Tibial nerve (tissue), 4 donors: ENCODE measurements around the gene SARNP. TPM values are rescaled to one million over a fixed set of nuclear protein-coding genes. Genes with fewer than 3 reads are reported as not detected.

Source experiments
- DNase-seq, 2 donors: peaks; one replicate each; pipeline ENCODE4 v3.0.0-alpha.2; 2019; ENCODE audit warnings: low spot score in 2 of 2
- H3K27ac ChIP-seq, 4 donors: fragments of 200-600 bp; sonication (generic) in 3 of 4; one replicate each; pipeline ENCODE4 v1.5.1; 2017 to 2019; ENCODE audit warnings: mild to moderate bottlenecking in 1 of 4
- H3K27me3 ChIP-seq, 2 donors: fragments of 200-600 bp; sonication (generic) in 1 of 2; one replicate each; pipeline versions ENCODE4 v1.5.1 to v1.6.0; 2017 to 2019
- H3K36me3 ChIP-seq, 3 donors: fragments of 200-600 bp; sonication (generic); one replicate each; pipeline ENCODE4 v1.5.1; 2018 to 2019
- H3K4me1 ChIP-seq, 4 donors: fragments of 200-600 bp; sonication (generic) in 3 of 4; one replicate each; pipeline ENCODE4 v1.5.1; 2017 to 2019
- H3K4me3 ChIP-seq, 4 donors: fragments of 200-600 bp; sonication (generic) in 3 of 4; one replicate each; pipeline ENCODE4 v1.5.1; 2017 to 2019; ENCODE audit warnings: mild to moderate bottlenecking in 1 of 4, moderate library complexity in 1 of 4
- H3K9me3 ChIP-seq, 4 donors: fragments of 200-600 bp; sonication (generic) in 3 of 4; one replicate each; pipeline ENCODE4 v1.5.1; 2017 to 2019
- EP300 ChIP-seq, 2 donors: sonication (generic); formaldehyde crosslinking; IDR thresholded peaks; one replicate each; pipeline ENCODE4 v1.6.1; 2017; ENCODE audit warnings: antibody characterized with exemption in 2 of 2, mild to moderate bottlenecking in 1 of 2
- POLR2A ChIP-seq, 2 donors: fragments of 450-650 bp; IDR thresholded peaks; one replicate each; pipeline ENCODE4 v1.6.1; 2017; ENCODE audit warnings: antibody characterized with exemption in 2 of 2, mild to moderate bottlenecking in 2 of 2, moderate library complexity in 2 of 2
- WGBS, 2 donors: methylation state at CpG; one replicate each; pipeline ENCODE4 v1.1.5; 2018; 5-methylcytosine and 5-hydroxymethylcytosine counted together
- small RNA-seq: library from RNA; depleted of rRNA; stranded (forward); fragments of <200 nt; gene quantifications from one replicate; pipeline ENCODE3, GENCODE V24; 2016
- total RNA-seq, 4 donors: library from RNA; depleted of rRNA; stranded (reverse); fragments of >200 nt; gene quantifications; one replicate each; pipeline ENCODE4 v1.1.0, GENCODE V29; 2016
- TF ChIP-seq, protein P1 (sequence below), 5 experiments: fragments of 200-600 bp in 3 of 5; fragments of 450-650 bp in 2 of 5; sonication (generic) in 3 of 5; IDR thresholded peaks; one replicate each; pipeline ENCODE4 v1.5.1; 2016 to 2019; ENCODE audit warnings: antibody characterized with exemption in 5 of 5, mild to moderate bottlenecking in 3 of 5, moderate library complexity in 2 of 5

SARNP gene
- total RNA-seq, 4 donors from 2014 or later: 33.3 to 62.8 (median 52.8) TPM

DNA sequence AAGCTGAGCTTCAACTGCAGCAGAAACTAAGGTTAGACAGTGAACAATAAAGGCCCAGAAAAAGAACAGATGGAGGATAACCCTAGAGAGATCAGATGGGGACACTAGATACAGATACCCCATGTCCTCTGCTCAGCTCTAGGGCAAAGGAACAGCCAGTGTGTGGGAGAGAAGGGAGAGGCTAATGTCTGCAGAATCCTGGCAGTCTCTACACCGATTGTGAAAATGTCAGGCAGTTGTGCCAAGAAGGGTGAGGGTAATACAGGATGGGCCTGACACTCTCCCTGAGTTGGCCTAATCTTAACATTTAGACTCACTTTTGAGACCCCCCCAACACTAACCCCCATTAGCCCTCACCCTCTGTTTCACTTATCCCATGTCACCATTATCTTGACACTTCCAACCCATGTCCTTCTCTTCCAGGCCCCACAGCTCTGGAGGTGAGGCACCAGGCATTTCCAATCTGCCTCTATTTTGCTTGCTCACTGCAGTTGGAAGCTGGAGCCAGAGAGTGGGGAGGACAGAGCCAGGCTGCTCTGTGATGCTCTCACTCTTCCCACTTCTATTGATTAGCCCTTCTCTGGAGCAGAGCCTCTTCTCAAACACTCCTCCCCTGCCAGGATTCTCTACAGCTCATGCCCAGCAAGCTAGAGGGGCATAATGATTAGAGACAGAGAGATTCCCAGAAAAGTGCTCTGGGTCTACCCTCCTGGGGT is 104.7 kb downstream of the SARNP start:
- H3K4me1 ChIP-seq: peaks cover 0 to 90% (median 36%) of the 10 kb centered on the region in 4 donors

DNA sequence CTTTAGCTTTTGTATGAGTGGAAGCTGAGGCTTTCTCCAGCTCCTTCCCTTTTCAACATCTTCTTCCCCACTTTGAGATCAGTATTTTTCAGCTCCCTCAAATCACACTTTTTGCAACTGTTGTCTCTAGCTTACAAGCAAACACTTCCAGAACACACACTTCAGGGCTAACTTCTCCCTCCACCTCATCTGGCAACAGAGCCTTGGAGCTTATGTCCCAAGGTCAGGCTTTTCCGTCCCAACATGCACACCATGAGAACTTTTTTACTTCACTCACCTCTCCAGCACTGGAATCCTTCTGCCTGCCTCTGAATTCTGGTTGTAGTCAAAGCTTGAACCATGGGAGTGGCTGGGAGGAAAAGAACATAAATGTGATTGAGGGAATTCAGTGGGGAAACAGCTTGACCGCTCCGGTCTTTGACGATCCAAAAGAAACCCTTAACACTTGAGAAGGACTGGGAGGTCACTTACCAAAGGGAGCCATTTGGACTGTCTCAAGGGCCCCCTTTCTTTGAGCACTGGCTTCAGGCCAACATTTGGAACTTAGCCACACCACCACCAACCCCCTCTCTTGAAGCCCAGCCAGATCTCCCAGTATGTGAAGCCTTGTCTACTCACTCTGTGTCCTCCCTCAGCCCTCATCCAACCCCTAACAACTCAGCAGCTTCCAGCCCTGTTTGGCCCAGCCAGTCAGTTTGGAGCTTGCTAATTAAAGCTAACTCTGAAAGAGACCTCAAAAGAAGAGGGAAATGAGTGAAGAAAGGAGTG is 105.6 kb downstream of the SARNP start:
- DNase-seq: no peak
- peak overlapping the region in 1 of 4 donors; percentile 8 for H3K4me3 ChIP-seq

More for the DNA sequence above, 104.7 kb downstream of the SARNP start:
- Histone ChIP-seq H3K36me3 (no peaks in the 10 kb centered on the region), H3K27me3 (no peaks in the 10 kb centered on the region), H3K4me3 (no peak overlapping the region), H3K9me3 (no peaks in the 10 kb centered on the region), H3K27ac (peak overlapping the region; percentile 37 to 91 (median 74))
- no peak for TF ChIP-seq POLR2A (IDR thresholded peaks at IDR 0.05)
- no peak for TF ChIP-seq EP300 (IDR thresholded peaks at IDR 0.05)
- TF ChIP-seq, protein P1, sequence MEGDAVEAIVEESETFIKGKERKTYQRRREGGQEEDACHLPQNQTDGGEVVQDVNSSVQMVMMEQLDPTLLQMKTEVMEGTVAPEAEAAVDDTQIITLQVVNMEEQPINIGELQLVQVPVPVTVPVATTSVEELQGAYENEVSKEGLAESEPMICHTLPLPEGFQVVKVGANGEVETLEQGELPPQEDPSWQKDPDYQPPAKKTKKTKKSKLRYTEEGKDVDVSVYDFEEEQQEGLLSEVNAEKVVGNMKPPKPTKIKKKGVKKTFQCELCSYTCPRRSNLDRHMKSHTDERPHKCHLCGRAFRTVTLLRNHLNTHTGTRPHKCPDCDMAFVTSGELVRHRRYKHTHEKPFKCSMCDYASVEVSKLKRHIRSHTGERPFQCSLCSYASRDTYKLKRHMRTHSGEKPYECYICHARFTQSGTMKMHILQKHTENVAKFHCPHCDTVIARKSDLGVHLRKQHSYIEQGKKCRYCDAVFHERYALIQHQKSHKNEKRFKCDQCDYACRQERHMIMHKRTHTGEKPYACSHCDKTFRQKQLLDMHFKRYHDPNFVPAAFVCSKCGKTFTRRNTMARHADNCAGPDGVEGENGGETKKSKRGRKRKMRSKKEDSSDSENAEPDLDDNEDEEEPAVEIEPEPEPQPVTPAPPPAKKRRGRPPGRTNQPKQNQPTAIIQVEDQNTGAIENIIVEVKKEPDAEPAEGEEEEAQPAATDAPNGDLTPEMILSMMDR (IDR thresholded peaks at IDR 0.05): no peak
- 11 to 24% methylated on average over 1 of the region's 1 CpG for WGBS, 2 donors
- DNase-seq: no peak

DNA sequence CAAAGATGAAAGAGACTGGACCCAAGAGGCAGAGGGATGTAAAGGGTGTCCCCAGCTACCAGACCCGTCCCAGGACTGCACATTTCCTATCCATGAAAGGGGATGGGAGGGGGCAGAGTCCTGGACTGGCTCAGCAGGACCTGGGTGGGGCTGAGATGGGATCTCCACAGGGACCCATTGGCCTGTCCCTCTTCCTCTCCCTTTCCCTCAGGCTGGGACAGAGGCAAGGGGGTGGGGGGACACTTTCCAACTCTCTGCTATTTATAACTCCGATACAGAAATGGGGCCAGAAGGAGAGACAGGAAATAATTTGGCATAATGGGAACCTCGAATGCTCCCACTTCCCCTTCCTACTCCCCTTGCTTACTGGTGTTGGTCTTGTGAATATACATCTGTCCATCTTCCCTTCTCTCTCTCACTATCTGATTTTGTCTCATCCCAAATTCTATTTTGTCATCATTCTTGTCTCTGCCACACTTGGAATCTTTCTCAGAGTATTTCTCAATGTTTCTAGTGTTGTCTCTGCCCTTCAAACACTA is 108.8 kb downstream of the SARNP start:
- peaks cover 0 to 96% (median 21%) of the 10 kb centered on the region in 4 donors for H3K4me1 ChIP-seq
- peak overlapping the region; percentile 69 to 89 (median 72) for H3K27ac ChIP-seq
- no peaks in the 10 kb centered on the region for H3K36me3 ChIP-seq
- 2 to 4% methylated on average over 3 of the region's 3 CpGs for WGBS, 2 donors
- no peaks in the 10 kb centered on the region for H3K9me3 ChIP-seq
- H3K4me3 ChIP-seq: peak overlapping the region in 3 of 4 donors; percentile 56 to 64 (median 59)
- H3K27me3 ChIP-seq: no peaks in the 10 kb centered on the region
- TF ChIP-seq POLR2A (IDR thresholded peaks at IDR 0.05) (no peak), EP300 (IDR thresholded peaks at IDR 0.05) (no peak)
- TF ChIP-seq, protein P1 (IDR thresholded peaks at IDR 0.05): no peak
- no peak for DNase-seq

More for the DNA sequence above, 105.6 kb downstream of the SARNP start:
- Histone ChIP-seq H3K36me3 (no peaks in the 10 kb centered on the region), H3K27ac (peak overlapping the region in 3 of 4 donors; percentile 58 to 91 (median 89)), H3K27me3 (no peaks in the 10 kb centered on the region), H3K9me3 (no peaks in the 10 kb centered on the region), H3K4me1 (peaks cover 0 to 88% (median 28%) of the 10 kb centered on the region in 4 donors)
- WGBS, 2 donors: 22 to 32% methylated on average over 4 of the region's 4 CpGs
- TF ChIP-seq, protein P1 (IDR thresholded peaks at IDR 0.05): no peak
- peak in 1 of 2 donors; percentile 56 for TF ChIP-seq EP300 (IDR thresholded peaks at IDR 0.05)

DNA sequence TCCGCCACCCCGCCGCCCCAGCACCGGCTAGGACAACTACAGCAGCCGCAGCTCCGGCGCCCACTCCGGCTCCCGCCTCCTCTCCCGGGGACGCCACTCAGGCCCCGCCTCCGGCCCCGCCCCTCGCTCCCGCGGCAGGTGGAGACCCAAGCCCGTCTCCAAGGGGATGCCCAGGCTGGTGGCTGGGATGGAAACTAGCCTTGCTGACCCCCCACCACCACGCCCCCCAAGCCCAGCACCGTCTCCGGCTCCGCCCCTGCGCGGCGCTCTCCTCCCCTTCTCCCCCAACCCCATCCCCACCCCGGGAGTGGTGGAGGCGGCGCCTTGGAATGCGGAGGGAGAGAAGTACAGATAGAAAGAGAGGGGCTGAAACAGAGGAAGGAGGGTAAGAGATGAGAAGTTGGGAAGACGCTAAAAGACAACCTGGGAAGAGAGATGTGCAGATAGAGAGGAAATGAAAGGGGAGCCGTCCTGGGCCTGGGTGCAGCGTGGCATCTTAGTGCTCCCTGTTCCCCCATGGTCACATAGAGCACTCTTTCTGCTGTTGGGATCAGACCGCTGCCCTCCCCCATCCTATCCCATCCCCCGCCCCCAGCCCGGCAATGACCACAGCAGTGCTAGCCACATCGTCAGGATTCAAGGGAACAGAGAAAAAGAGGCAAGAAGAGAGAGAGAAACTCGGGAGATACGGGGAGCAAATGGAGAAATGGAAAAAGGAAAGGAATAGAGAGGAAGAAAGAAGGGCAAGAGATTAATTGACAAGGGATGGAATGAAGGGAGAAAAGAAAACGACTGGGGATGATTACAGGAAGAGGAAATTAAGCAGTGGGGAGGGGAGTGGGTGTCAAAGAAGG is 109.5 kb downstream of the SARNP start, which contains the start of gene ITGA7:
TSS of gene ITGA7 (minus strand) at position 64 of the 854 bp plus-strand sequence. CDS start 222 bp downstream, outside the sequence.
- peaks cover 0 to 96% (median 25%) of the 10 kb centered on the region in 4 donors for H3K4me1 ChIP-seq
- 1 to 2% methylated on average over 21 to 33 of the region's 39 CpGs for WGBS, 2 donors

More for the DNA sequence above, 109.5 kb downstream of the SARNP start, which contains the start of gene ITGA7:
- Histone ChIP-seq H3K4me3 (peak within 1 kb of the TSS; percentile 56 to 76 (median 62)), H3K27me3 (no peaks in the 10 kb centered on the region), H3K9me3 (no peaks in the 10 kb centered on the region), H3K27ac (peak within 1 kb of the TSS; percentile 69 to 89 (median 72)), H3K36me3 (no peaks in the 10 kb centered on the region)
- TF ChIP-seq, protein P1 (IDR thresholded peaks at IDR 0.05): no peak
- TF ChIP-seq EP300 (IDR thresholded peaks at IDR 0.05) (peak in 1 of 2 donors; percentile 49), POLR2A (IDR thresholded peaks at IDR 0.05) (peak in 1 of 2 donors; percentile 15)
- no peak for DNase-seq

Small RNA genes lying within 50 kb of the gene (small RNA-seq; reads per million reads assigned to genes)
- gene AC009779.1 (not detected), gene RF00017 (not detected)

Other genes starting within 250 kb of the SARNP start
- gene OR2AP1, start 245.3 kb downstream of the SARNP start, total RNA-seq: not detected
- gene OR10P1, start 180.8 kb downstream of the SARNP start, total RNA-seq: not detected
- 100 to 1,000 TPM; 118 to 192 (median 146) TPM for gene ITGA7, start 109.8 kb downstream of the SARNP start, total RNA-seq
- gene BLOC1S1, start 101.7 kb downstream of the SARNP start, total RNA-seq: 100 to 1,000 TPM; 212 to 322 (median 264) TPM
- gene RDH5, start 97.3 kb downstream of the SARNP start, total RNA-seq: 10 to 100 TPM; 28.0 to 54.6 (median 38.4) TPM
- 100 to 1,000 TPM; 478 to 624 (median 544) TPM for gene CD63, start 88.7 kb downstream of the SARNP start, total RNA-seq
- 1 to 10 TPM; 1.8 to 5.7 (median 4.0) TPM for gene GDF11, start 74.6 kb downstream of the SARNP start, total RNA-seq
- gene ORMDL2, start 317 bp upstream of the SARNP start, total RNA-seq: 10 to 100 TPM; 12.9 to 18.6 (median 14.5) TPM
- 10 to 100 TPM; 34.5 to 51.2 (median 40.9) TPM for gene DNAJC14, start 11.9 kb upstream of the SARNP start, total RNA-seq
- gene MMP19, start 25.2 kb upstream of the SARNP start, total RNA-seq: 10 to 100 TPM in 1 of 4 donors, 1 to 10 TPM in 3; 3.1 to 35.1 (median 5.6) TPM
- 10 to 100 TPM; 25.3 to 53.4 (median 39.9) TPM for gene PYM1, start 110.2 kb upstream of the SARNP start, total RNA-seq
- 100 to 1,000 TPM in 1 of 4 donors, 10 to 100 TPM in 3; 24.9 to 544 (median 34.3) TPM for gene DGKA, start 113.4 kb upstream of the SARNP start, total RNA-seq
- gene PMEL, start 148.3 kb upstream of the SARNP start, total RNA-seq: 1 to 10 TPM in 1 of 4 donors, under 1 TPM in 1, not detected in 2; 0.87 to 1.6 TPM
- 10 to 100 TPM; 10.3 to 22.2 (median 13.8) TPM for gene CDK2, start 149.1 kb upstream of the SARNP start, total RNA-seq
- 100 to 1,000 TPM in 1 of 4 donors, 10 to 100 TPM in 3; 71.7 to 111 (median 83.0) TPM for gene RAB5B, start 156.4 kb upstream of the SARNP start, total RNA-seq
- 10 to 100 TPM; 20.4 to 39.1 (median 28.1) TPM for gene SUOX, start 179.6 kb upstream of the SARNP start, total RNA-seq
- gene IKZF4, start 203.3 kb upstream of the SARNP start, total RNA-seq: 1 to 10 TPM; 3.8 to 9.6 (median 6.4) TPM
- 1,000 to 10,000 TPM in 2 of 4 donors, 100 to 1,000 TPM in 2; 308 to 1,324 (median 859) TPM for gene RPS26, start 224.2 kb upstream of the SARNP start, total RNA-seq